NCI-H187 treated with DMSO at 0.1 percent for 48 hours (cell line): ENCODE measurements around the gene FAM222B.
"Not testable (repeated sequence)": the region's sequence is repeated elsewhere in the genome, so short reads cannot be mapped to it uniquely, and the experiment has no call there.

ENCODE experiments used
- DNase-seq: peaks from one replicate; lab custom pipeline; 2025; lab: John Stamatoyannopoulos, UW

Gene FAM222B

DNA sequence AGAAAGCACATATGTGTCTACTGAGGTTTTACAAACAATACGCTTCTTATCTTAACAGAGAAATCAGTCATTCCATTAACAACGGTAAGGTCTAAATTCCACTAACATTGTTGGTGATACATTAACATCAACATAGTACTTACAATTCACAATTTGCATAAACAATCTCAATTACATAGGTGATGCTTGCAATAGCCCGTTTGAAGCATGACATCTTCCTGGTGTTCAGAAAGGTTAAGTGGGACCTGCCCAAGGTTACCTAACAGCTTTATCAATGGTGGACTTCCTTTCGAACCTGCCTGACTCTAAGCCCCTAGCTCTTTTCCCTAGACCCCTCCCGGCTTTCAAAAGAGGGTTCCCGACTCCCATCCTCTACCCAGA lies 699 bp downstream of the FAM222B start:
- no peak for DNase-seq

DNA sequence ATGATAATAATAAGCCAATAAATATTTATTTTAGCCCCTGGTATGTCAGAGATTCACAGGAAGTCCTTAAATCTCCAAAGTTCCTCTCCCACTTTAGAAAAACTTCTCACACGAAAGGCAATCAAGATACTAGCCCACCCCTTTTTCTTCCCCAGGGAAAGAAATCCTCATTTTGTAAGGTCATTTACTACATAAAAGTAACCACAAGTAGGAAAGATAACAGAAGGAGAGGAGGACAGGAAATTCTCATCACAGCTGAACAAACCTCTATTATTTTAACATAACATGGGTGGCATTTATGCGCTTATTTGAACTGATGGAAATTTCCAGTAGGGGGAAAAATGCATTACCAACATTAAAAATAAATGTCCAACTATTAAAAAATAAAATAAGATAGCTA lies 3.4 kb downstream of the FAM222B start:
- no peak for DNase-seq

DNA sequence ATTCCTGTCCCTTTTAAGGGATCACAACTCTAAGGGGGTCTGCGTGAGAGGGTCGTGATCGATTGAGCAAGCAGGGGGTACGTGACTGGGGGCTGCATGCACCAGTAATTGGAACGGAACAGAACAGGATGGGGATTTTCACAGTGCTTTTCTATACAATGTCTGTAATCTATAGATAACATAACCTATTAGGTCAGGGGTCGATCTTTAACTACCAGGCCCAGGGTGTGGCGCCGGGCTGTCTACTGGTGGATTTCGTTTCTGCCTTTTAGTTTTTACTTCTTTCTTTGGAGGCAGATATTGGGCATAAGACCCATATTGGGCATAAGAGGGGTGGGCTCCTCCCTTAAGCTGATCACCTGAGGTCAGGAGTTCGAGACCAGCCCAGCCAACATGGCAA lies 6.0 kb downstream of the FAM222B start:
- DNase-seq = not testable (repeated sequence)

DNA sequence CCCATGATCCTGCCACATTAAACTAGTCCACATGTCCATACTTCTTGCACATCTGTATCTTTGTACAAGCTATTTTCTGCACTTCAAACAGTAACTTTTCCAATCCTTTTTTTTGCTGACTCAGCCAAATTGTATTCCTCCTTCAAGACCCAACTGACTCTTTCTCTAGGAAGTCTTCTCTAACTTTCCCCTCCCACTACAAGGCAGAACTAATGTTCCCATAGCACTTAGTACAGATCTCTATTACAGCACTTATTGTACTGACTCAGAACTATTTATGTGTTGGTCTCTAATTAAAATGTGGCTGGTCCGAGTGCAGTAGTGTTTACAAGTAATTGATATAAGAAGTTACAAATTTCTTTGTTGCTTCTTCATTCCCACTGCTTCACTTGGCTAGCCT lies 8.2 kb downstream of the FAM222B start:
- no peak for DNase-seq

DNA sequence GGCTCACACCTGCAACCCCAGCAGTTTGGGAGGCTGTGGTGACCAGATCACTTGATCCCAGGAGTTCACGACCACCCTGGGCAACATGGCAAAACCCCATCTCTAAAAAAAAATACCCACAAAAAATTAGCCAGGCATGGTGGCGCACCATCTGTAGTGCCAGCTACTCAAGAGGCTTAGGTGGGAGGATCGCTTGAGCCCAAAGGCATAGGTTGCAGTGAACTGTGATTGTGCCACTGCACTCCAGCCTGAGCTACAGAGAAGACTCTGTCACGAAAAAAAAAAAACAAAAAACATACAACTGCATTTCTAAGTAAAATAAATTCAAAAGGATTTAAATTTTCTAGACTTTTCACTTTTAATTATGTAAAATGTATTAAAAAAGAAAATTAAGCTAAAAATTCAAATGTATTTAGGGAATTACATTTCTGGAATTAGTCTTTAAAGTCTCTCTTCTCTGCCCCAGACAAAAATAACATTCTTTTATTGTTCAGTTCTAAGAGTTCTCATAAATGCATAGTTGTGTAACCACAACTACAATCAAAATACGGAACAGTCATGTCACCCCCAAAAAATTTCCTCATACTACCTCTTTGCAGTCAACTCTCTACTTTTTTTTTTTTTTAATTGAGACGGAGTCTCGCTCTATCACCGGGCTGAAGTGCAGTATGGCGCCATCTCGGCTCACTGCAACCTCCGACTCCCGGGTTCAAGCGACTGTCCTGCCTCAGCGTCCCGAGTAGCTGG lies 14.1 kb downstream of the FAM222B start:
- DNase-seq = no peak

DNA sequence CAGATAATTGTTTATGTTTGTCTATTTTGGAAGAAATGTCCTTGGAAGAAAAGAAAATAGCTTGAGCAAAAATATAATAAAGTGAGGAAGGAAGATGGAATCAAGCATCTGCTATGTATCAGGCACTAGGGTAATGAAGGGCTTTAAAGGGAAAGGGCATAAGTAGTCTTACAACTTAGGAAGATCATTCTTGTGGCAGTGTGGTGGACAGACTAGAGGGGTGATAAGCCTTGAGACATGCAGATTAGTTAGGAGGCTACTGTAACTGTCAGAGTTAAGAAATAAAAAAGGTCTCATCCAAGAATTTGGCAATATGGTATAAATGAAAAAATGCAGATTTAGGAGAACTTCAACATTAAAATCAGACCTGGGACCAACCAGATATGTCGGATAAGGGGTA lies 14.9 kb downstream of the FAM222B start:
- DNase-seq = no peak

DNA sequence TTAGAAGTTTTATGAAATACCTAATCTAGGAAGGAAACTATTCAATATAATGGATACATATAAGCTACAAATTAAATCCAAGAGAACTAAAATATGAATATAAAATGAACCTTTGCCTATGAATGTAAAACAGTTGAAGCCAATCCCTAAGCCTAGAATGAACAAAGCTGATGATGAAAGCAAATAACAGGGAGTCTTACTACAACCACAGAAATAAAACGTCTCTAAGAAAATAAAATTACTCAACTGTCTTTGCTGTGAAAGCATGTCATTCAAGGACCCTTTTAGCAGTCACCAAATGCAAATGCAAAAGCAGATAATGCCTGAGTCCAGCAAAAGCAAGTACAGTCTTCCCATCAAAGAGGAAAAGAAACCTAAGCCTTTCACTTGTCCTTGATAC lies 23.0 kb downstream of the FAM222B start:
- no peak for DNase-seq

DNA sequence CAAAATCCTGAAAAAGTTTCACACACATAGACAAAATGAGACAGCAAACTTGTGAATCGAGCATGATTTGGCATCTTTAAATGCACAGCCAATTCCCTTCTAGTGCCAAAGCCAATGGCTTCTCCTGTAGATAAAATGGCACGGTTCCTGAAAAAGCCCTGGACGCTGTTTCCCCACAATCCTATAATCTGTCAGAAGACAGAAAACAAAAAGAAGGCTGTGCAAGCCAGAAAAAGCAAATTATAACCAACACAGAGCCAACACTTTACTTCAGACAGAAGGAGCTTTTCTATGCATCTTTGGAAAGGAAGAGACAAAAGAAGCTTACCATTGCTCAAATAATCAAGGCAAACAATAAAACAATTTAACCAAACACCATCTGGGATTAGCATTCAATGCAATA lies 23.8 kb downstream of the FAM222B start:
- DNase-seq = no peak

DNA sequence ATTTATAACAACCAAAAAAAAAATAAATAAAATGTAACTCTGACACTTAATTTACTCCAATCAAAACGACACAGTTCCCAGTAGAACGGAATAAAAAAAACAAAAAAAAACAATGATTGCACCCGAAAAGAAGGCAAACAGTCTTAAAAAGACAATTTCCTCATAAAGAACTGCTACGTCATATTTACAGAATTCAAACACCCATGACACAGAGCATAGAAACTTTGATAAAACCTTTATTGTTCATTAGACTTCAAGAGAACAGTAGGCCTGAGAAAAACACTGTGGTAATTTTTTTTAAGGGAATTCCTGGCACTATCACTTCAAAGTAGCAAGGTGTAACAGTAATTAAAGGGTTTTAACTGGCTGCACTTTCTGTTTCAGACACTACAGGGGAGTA lies 26.1 kb downstream of the FAM222B start:
- no peak for DNase-seq

DNA sequence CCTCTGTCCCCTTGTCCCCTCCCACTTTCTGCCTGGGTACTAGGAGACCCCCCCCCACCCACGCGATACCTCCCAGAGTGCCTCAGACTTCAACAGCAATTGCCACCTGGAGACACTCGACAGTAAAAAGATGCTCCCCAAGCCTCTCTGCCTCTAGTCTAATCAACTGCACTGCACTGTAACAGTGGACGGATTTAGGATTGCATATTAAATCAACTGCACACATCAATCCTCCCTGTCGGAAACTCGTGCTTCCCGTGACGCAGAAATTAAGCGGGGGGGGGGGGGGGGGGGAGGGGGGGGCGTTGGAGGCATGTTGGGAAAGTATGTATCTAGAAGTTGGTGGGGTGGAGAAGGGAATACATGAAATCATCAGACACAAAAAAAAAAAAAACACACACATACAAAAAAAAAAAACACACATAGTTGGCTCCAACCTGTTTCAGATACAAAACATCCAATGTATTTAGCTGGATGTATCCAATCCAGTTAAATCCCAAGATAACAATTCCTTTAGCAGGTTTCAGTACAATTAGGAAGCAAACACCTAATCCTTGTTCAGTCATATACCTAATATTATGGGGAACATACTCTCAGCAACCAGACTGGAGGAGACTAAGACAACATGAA lies 29.7 kb downstream of the FAM222B start:
- DNase-seq = peak; percentile 87

DNA sequence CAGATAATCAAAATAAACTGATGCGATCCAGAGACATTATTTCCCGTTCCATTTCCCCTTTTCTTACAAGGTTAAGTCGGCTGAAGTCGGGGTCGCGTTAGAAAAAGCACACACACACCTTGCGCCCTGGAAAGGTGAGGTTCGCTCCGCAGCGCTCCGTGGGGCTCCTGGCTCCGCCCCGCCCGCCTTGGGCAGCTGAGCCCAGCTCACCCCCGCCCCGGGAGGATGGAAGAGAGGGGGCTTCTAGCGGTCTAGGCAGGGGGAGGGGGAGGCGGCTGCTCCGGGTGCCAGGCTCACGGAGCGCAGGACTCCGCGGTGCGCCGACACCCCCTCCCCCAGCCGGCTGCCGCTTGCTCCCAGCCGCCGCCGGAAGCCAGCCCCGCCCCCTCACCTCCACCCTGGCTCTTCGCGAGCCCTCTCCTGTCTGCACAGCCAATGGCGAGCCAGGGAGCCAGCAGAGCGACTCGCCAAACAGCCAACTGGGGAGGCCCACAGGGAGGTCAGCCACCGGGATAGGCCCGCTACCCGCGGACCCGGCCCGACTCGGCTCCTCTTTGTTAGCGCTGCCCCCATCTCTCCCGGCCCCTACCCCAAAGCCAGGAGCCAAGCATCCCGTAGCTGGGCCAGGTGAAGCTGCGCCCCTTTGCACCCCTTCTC lies 30.4 kb downstream of the FAM222B start:
- peak; percentile 88 for DNase-seq

DNA sequence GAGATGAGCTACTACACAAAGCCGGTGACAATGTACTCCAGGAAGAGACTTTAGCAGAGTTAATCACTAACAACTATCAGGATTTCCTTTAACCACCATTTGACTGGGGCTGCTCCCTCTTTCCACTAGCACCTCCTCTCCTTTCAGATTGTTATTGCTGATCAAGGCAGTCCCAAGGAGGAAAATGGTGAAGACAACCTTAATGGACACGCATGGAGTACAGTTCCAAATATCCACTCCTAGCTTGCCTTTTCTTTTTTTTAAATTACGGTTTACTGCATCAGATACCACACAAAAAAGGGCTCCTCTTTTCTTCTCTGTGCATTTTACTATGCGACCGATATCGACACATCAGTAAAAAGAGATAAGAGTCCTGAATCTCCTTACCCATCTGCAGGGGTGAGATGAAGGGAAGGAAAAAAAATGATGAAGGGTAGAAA lies 30.9 kb downstream of the FAM222B start:
- no peak for DNase-seq

DNA sequence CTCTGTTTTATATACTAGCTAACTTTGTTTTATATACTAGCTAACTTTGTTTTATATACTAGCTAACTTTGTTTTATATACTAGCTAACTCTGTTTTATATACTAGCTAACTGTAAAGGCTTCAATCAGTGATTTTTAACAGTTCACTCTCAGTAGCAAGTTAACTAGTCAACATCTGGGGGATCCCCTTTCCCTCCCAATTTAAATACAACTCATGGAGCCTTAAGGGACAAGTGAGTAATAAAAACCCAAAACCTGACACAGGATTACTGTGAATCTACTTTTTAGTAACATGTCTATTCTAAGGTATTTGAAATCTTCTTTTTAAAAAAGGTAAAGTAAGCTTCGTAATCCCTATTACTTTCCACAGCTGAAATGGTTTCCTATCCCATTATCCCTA lies 32.2 kb downstream of the FAM222B start:
- no peak for DNase-seq

DNA sequence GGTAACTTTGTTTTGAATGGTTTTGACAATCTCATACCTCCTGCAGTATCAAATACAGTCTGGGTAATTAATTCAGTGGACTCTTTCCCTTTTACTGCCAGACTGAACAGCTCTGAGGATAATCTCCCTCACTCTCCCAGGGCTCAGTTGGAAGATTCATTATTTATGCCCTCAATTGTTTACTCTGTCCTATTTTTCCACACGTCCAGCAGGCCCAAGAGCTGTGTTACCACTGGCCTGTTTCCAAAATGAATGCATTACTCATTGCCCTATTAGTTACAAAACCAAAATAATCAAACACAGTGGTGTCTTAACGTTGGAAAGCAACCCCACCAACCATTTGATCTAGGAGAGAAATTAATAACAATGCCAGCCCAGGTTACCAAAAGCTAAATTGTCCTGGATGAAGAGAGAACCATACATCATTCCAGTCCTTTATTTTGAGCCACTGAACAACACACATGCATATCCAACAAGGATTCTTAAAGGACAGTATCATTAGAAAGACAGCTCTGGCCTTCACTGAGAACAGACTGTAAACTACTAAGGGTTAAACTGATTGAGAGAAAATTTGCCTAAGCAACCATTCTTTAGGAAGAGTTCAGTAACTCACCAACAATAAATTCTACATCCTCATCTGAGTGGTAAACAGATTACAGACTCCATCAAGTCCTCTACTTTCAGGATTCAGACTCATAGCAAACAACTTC lies 34.5 kb downstream of the FAM222B start:
- DNase-seq = no peak

DNA sequence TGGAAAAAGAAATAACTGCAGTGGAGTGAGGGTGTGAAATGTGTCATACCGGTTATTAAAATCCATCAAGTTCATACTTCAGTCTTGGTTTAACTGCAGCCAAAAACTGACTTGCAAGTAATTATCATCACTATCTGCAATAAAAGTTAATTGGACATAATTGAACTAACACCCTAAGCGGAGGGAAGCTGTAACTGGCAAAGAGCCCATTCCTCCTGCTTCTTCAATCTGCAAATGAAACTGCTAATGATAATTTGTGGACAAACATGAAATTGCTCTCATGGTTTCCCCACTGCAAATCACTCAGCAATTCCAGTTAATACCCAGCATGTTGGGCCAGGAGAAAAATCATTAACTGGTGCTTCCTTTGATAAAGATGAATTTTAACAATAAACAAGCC lies 46.5 kb downstream of the FAM222B start:
- no peak for DNase-seq

DNA sequence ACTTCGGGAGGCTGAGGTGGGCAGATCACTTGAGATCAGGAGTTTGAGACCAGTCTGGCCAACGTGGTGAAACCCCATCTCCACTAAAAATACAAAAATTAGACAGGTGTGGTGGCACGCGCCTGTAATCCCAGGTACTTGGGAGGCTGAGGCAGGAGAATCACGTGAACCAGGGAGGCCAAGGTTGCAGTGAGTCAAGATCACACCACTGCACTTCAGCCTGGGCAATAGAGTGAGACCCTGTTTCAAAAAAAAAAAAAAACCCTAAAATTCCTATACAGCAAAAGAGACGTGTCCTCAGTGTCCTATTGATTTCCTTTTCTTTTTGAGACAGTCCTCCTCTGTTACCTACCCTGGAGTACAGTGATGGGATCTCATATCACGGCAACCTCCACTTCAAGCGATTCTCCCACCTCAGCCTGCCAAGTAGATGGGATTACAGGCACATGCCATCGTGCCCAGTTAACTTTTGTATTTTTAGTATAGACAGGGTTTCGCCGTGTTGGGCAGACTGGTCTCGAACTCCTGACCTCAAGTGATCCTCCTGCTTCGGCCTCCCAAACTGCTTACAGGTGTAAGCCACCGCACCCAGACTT lies 47.6 kb downstream of the FAM222B start:
- not testable (repeated sequence) for DNase-seq

DNA sequence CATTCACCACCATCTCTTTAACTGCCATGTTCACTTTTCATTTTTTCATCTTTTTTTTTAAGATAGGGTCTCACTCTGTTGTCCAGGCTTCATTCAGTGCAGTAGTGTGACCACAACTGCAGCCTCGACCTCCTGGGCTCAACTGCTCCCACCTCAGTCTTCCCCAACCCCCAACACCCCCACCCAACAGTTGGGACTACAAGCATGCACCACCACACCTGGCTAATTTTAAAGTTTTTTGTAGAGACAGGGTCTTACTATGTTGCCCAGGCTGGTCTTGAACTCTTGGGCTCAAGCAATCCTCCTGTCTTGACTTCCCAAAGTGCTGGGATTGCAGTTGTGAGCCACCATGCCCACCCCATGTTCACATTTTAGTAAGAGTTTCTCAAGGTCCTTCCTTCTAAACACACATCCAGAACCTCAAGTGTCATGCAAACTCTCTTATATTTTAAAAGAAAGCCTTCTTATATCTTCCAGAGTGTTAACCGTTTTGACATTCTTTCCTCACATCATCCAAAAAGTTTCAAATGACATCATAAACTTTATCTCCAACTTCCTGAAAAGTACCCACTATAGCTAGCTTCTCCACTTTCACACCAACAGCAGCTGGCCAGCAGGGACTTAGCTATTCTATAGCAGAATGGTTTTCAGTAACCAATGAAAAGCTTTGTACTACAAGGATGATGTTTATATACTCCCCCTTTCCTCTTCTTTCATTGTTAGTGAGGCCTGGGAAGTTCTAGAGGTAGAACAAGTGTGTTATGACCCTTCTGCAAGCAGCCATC lies 49.5 kb downstream of the FAM222B start:
- DNase-seq = no peak

DNA sequence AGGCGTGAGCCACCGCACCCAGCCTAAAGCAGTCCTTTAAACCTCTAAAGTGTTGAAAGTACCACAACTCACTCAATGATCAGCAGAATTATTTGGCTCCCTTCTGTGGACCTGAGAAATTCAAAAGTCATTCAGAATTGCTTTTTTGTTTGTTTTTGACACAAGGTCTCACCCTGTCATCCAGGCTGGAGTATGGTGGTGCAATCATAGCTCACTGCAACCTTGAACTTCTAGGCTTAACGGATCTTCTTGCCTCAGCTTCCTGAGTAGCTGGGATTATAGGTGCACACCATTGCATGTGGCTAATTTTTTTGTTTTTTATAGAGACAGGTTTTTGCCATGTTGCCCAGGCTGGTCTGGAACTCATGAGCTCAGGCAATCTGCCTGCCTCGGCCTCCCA lies 54.5 kb downstream of the FAM222B start:
- DNase-seq = no peak

DNA sequence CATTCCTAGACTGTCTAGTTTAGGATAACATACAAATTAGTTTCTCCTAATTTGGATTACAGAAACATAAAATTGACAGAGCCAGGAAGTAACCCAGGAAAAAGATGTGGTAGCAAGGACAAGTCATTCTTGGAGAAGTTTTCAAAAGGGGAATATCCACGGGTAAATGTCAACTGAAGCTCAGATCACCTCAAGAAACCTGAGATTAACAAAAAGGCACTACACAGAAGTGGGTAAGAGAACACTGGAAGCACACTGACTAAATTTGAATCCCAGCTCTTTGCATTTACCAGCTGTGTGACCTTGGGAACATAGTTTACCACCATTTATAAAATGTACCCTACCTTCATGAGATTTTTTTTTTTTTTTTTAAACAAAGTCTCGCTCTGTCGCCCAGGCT lies 59.4 kb downstream of the FAM222B start:
- DNase-seq = no peak

DNA sequence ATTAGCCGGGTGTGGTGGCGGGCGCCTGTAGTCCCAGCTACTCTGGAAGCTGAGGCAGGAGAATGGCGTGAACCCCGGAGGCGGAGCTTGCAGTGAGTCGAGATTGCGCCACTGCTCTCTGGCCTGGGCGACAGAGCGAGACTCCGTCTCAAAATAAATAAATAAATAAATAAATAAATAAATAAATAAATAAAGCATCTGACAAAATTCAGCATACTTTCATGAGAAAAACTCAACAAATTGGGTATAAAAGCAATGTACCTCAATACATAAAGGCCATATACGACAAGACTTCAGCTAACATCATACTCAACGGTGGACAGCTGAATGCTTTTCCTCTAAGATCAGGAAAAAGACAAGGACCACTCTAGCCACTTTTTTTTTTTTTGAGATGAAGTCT lies 63.0 kb downstream of the FAM222B start:
- DNase-seq = not testable (repeated sequence)

DNA sequence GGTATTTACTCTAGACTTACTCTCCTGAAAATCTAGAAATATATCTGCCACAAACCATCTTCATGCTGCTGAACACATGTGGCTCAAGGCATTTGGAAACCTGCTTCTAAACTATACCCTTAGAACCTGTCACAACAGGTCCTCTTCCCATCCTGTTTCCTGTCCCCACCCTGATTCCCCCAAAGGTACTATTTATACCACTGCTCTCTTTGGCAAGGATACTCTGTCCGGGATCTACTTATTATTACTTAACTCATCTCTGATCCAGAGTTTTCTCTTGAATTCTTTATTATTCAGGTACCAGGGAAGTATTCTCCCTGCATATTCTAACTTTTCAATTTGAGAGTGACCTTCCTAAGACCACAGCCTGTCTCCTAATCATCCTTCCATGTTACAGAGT lies 65.4 kb downstream of the FAM222B start:
- DNase-seq = no peak

DNA sequence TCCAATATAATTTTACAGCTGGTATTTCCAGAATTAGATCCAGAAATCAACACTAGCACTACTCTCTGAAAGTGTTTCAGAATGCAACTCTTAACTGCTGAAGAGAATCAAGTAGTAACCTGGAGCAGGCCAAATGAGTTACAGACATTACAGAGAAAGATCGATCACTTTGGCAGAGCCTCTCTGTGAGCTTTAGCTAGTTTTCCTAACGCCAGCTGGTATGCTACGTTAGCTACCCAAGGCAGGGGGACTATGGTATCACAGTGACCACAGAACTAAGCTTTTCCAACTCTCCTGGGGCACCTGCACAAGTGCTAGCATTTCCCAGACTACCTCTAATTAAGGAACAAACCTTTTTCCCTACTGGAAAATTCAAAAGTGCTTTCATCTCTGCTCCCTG lies 68.4 kb downstream of the FAM222B start:
- DNase-seq = no peak
